Endothelial cell (in vitro differentiated cells): ENCODE data around the gene DMPK. TPM values are rescaled to one million over a fixed set of nuclear protein-coding genes. Genes with fewer than 3 reads are reported as not detected.

Experiments used
- DNase-seq: peaks from one replicate; pipeline ENCODE4 v3.0.0; 2021; ENCODE audit warnings: low spot score
- H3K27ac Mint-ChIP-seq: one replicate; pipeline ENCODE4 v1.8.0; 2021; ENCODE audit warnings: mixed read lengths, inconsistent platforms; ENCODE audit not compliant: unreplicated experiment
- H3K27me3 Mint-ChIP-seq: one replicate; pipeline ENCODE4 v1.8.0; 2021; ENCODE audit warnings: mild to moderate bottlenecking, moderate library complexity, mixed read lengths, inconsistent platforms; ENCODE audit not compliant: unreplicated experiment
- H3K36me3 Mint-ChIP-seq: one replicate; pipeline ENCODE4 v1.8.0; 2021; ENCODE audit warnings: mild to moderate bottlenecking, low read depth, mixed read lengths, inconsistent platforms; ENCODE audit not compliant: unreplicated experiment
- H3K4me1 Mint-ChIP-seq: one replicate; pipeline ENCODE4 v1.8.0; 2021; ENCODE audit warnings: mild to moderate bottlenecking, mixed read lengths, inconsistent platforms; ENCODE audit not compliant: unreplicated experiment
- H3K4me3 Mint-ChIP-seq: one replicate; pipeline ENCODE4 v1.8.0; 2021; ENCODE audit warnings: mild to moderate bottlenecking, mixed read lengths, inconsistent platforms; ENCODE audit not compliant: unreplicated experiment
- H3K9me3 Mint-ChIP-seq: one replicate; pipeline ENCODE4 v1.8.0; 2021; ENCODE audit warnings: mixed read lengths, inconsistent platforms; ENCODE audit not compliant: unreplicated experiment
- total RNA-seq: library from RNA; stranded (reverse); fragmentation: NEBNext Ultra II Directional; extraction: Animal tissue kit (Norgen Biotek cat#: 25700); gene quantifications from one replicate; pipeline ENCODE4 v1.2.1, GENCODE V29; 2021; ENCODE audit not compliant: unreplicated experiment
- TF ChIP-seq, protein P1 (sequence below): fragments of 200-600 bp; sonication (generic); IDR thresholded peaks from one replicate; pipeline ENCODE4 v1.5.0; 2021; ENCODE audit warnings: antibody characterized with exemption; ENCODE audit not compliant: unreplicated experiment

The DMPK gene
- total RNA-seq, 1 donor from 2014 or later = 80.3 TPM

DNA sequence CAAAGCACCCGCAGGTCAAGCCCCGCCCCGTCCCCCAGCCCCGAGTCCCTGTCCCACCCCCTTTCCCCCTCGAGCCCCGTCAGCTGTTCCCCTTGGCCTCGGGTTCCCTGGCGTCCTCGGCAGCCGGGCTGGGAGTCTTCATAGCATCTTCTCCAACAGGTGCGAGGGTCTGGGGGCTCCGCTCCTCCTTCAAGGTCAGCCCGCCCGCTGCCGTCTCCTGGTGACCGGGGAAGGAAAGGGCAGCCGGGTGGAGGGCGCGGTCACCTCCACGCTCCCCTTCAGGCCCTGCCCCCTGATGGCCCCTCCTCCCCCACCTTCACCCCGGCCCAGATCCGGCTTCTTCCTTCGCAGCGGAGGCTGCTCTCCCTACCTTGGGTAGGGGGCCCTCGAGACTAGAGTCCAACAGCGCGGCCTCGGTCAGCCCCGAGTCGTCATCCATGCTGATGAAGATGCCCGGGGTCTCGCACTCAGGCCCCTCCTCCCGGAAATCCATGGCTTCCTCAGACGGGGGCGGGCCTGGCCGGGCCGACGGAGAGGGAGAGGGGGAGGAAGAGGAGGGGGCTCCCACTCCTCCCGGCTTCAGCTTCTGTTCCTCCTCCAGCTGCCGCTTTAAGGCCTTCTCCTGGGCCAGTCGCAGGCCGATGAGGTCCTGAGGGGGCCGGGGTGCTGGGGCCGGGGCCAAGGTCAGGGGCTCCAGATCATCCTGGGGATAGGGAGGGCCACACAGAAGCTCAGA lies 33.4 kb upstream of the DMPK start:
- no peaks in the 10 kb centered on the region for H3K9me3 Mint-ChIP-seq
- peaks cover 13% of the 10 kb centered on the region for H3K27me3 Mint-ChIP-seq
- H3K4me1 Mint-ChIP-seq = no peaks in the 10 kb centered on the region
- TF ChIP-seq, protein P1, sequence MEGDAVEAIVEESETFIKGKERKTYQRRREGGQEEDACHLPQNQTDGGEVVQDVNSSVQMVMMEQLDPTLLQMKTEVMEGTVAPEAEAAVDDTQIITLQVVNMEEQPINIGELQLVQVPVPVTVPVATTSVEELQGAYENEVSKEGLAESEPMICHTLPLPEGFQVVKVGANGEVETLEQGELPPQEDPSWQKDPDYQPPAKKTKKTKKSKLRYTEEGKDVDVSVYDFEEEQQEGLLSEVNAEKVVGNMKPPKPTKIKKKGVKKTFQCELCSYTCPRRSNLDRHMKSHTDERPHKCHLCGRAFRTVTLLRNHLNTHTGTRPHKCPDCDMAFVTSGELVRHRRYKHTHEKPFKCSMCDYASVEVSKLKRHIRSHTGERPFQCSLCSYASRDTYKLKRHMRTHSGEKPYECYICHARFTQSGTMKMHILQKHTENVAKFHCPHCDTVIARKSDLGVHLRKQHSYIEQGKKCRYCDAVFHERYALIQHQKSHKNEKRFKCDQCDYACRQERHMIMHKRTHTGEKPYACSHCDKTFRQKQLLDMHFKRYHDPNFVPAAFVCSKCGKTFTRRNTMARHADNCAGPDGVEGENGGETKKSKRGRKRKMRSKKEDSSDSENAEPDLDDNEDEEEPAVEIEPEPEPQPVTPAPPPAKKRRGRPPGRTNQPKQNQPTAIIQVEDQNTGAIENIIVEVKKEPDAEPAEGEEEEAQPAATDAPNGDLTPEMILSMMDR = no peak
- H3K4me3 Mint-ChIP-seq = peak overlapping the region; percentile 91
- peak; percentile 85 for DNase-seq
- H3K27ac Mint-ChIP-seq = peak overlapping the region; percentile 81
- H3K36me3 Mint-ChIP-seq = peaks cover 6% of the 10 kb centered on the region

GRCh38 chr19:45814851-45815480 lies 32.7 kb upstream of the DMPK start, which contains the start of gene RSPH6A:
TSS of gene RSPH6A (minus strand) at chr19:45815308. CDS start at chr19:45815176, 132 bp downstream.
- Mint-ChIP-seq H3K27me3 (peaks cover 11% of the 10 kb centered on the region), H3K27ac (peak within 1 kb of the TSS; percentile 81), H3K9me3 (no peaks in the 10 kb centered on the region), H3K4me3 (peak within 1 kb of the TSS; percentile 91), H3K4me1 (no peaks in the 10 kb centered on the region), H3K36me3 (peaks cover 6% of the 10 kb centered on the region)
- TF ChIP-seq, protein P1 = no peak
- peak; percentile 28 for DNase-seq

DNA sequence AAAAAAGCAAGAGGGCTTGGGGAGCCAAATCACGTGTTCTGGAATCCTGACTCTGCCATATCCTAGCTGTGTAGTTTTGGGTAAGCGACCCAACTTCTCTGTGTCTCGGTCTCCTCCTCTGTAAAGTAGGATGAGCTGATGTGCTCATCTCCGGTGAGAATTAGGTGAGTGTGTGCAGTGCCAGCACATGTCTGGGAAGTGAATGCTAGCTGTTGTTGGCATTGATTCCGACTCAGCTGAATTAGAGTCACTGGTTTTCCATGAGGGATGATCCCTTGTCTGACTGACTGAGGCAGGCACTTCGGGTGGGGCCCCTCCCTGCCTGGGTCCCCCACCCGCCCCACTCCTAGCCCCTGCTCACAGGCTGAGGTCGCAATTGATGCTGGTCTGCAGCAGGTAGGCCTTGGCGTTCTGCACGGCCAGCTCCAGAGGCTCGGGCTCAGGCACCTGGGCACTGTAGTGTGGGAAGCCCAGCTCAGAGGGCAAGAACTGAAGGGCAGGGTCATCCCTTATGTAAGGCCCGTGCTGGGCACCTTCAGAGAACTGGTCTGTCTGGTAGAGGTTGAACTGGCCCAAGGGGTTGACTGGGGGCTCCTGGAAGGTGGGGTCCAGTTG lies 32.0 kb upstream of the DMPK start:
- H3K27ac Mint-ChIP-seq = no peak overlapping the region
- H3K4me3 Mint-ChIP-seq = peak overlapping the region; percentile 91
- no peaks in the 10 kb centered on the region for H3K4me1 Mint-ChIP-seq
- peaks cover 11% of the 10 kb centered on the region for H3K27me3 Mint-ChIP-seq
- H3K36me3 Mint-ChIP-seq = peaks cover 6% of the 10 kb centered on the region
- DNase-seq = no peak
- TF ChIP-seq, protein P1 = no peak
- no peaks in the 10 kb centered on the region for H3K9me3 Mint-ChIP-seq

DNA sequence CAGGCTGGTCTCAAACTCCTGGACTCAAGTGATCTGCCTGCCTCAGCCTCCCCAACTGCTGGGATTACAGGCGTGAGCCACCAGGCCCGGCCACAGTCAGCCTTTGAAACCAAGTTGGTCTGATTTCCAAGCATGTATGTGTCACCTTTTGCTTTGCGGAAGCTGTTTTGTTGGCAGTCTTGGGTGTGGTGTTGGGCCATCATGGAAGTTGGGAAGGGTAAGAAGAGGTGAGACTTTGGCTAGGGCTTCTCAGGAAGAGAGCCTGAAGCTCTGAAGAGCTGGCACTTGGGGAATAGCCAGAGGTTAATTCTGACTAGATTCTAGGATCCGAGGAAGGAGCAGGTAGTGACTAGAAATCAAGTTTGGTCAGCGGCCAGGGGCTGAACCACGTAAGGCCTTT lies 30.0 kb upstream of the DMPK start:
- TF ChIP-seq, protein P1 = no peak
- H3K4me3 Mint-ChIP-seq = peak overlapping the region; percentile 40
- DNase-seq = no peak
- no peaks in the 10 kb centered on the region for H3K4me1 Mint-ChIP-seq
- peaks cover 6% of the 10 kb centered on the region for H3K36me3 Mint-ChIP-seq
- H3K27ac Mint-ChIP-seq = no peak overlapping the region
- no peaks in the 10 kb centered on the region for H3K9me3 Mint-ChIP-seq
- peaks cover 11% of the 10 kb centered on the region for H3K27me3 Mint-ChIP-seq
